GM18861 (cell line): Measurements from ENCODE around the gene HLA-DQA1.
"Not testable (repeated sequence)": the region's sequence is repeated elsewhere in the genome, so short reads cannot be mapped to it uniquely, and the experiment has no call there.

ENCODE experiments used
- ATAC-seq: cut with Tn5 transposase; IDR thresholded peaks from one replicate; pipeline ENCODE4 v1.9.1; 2021; ENCODE audit not compliant: unreplicated experiment

HLA-DQA1 gene

DNA sequence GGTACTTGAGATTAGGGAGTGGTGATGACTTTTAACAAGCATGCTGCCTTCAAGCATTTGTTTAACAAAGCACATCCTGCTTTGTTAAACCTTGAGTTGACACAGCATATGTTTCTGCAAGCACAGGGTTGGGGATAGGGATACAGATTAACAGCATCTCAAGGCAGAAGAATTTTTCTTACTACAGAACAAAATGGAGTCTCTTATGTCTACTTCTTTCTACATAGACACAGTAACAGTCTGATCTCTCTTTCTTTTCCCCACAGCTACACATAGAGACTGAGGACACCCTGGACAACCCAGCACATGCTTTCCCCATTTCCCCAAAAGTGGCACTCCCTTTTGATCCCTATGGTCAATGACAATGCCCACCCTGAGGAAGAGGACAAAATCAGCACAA is 20.6 kb downstream of the HLA-DQA1 start:
- not testable (repeated sequence) for ATAC-seq

DNA sequence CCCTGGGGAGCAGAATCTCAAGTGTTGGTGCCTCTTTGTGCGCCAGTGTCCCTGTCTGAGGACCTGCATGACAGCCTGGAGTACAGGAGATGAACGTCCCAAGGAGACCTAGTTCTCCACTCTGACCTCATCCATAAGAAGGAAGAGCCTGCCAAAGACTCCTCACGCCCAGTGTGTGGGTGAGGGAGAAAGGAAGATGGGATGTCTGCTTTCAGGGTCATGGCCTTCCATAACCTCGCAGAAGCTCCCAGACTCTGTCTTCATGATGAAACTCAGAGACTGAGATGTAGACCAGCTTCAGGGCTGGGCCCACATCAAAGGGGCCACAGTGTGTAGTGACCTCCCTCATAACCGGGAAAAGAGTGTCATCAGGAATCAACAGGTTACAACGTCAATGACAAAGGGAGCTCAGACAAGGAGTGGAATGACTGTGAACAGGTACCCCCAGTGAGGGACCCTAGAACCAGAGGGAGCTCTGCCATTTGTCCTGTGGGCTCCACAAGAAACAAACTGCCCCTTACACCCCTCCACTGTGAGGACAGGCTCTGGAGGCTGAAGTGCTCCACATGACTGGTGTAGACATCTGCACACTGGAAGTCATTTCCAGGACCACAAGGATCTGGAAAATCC is 21.2 kb downstream of the HLA-DQA1 start:
- no peak for ATAC-seq

DNA sequence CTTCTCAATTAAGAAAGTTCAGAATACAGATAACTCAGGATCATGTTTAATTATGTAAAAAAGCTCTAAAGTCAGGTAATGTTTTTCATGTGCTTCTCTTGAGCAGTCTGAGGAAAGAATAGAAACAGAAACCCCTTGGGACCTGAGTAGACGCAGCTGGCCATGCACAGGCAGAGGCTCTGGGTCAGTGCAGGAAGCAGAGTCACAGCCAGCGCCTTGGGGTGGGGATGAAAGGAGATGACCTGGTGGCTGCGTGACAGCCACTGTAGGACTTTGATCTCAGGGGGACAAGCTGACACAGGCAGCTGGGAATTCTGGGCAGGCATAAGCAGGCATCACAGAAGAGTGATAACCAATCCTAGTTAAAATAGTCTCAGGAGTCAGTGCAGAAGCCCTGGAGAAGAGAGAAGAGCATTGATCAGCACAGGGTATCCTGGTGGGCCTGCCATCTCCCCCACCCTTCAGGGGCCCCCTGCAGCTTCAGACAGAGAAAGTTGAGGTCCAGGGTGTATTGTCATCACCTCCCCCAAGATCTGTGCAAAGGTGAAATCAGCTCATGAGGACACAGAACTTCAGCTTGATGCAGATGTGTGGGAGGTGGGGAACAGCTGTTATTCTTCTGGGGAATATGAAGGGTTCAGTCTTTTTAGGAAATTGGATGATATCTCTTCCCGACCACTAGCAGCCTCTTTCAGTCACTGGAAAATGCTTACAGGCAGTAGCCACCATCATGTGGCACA is 22.8 kb downstream of the HLA-DQA1 start:
- no peak for ATAC-seq

DNA sequence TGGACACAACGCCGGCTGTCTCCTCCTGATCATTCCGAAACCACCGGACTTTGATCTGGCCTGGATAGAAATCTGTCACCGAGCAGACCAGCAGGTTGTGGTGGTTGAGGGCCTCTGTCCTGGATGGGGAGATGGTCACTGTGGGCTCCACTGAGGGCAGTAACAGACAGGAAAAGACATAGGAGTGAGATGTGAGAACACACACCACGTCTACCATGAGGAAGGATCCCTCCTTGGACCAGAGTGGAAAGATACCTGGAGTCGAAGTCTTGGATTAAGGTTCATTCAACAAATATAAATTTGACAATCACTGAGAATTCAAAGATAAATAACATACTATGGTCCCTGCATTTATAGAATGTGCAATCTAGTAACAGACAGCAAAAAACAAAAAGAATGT is 24.9 kb downstream of the HLA-DQA1 start:
- no peak for ATAC-seq

DNA sequence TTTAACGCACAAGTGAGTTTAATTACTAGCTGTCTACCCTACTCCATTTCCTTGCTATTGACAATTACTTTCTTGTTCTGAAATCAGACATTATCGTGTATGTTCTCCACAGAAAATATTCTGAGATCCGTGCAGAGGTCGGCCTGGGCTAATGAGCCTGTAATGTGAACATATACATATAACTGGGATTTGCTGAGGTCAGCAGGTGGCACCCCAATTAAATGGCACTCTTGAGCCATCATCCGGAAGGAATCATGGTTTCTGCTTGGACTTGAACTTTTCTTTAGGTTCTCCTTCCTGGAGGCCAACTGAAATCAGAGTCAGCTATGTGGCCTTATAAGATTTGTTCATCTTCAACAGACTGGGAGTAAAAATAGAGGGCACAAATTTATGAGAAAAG is 25.6 kb downstream of the HLA-DQA1 start:
- no peak for ATAC-seq

DNA sequence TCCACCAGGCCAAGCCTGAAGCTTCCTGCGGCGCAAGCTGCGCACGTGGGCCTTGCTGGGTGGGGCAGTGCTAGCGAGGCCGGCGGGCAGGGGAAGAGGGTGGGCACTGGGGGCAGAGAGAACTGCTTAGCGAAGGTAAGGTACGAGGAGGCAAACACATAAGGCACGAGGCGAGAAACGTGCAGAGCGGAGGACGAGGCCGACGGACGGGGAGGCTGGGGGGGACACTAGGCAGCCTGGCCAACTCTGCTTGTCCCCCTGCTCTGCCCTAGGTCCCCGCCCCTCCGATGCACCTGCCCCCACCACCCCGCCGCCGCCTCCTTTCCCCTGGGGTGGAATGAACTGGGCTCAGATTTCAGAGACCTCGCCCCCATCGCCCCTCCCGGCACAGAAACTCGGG is 27.1 kb downstream of the HLA-DQA1 start:
- ATAC-seq, result no peak

DNA sequence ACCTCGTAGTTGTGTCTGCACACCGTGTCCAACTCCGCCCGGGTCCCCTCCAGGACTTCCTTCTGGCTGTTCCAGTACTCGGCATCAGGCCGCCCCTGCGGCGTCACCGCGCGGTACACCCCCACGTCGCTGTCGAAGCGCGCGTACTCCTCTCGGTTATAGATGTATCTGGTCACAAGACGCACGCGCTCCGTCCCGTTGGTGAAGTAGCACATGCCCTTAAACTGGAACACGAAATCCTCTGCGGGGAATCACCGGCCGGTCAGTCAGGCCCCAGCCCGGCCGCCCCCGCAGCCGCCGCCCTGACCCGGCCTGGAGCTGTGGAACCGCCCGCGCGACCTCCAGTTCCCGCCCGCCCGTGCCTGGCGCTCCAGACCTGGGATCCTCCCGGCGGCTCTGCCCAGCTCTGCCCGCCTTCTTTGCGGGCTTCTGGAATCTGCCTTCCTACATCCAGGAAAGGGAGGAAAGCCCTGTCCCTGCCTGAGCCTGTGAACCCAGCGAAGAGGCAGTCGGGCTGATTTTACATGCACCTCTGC is 27.7 kb downstream of the HLA-DQA1 start:
- no peak for ATAC-seq

DNA sequence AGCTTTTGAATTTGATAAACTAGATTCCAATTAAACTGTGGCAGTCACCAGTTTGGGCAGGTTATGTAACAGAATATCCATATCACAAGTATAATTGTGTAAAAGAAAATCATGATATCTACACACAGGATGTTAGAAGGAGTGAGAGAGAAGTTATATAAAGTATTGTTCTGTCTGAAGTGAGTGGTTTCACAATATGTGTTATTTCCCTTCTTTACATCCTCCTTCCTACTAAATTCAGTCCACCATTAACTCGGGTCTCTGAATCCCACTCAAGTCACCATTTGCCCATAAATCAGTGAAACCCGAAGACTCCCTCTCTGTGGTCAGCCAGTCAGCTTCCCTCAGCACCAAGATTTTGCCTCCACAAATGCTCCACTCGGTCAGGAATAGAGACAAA is 28.5 kb downstream of the HLA-DQA1 start:
- ATAC-seq, result no peak

DNA sequence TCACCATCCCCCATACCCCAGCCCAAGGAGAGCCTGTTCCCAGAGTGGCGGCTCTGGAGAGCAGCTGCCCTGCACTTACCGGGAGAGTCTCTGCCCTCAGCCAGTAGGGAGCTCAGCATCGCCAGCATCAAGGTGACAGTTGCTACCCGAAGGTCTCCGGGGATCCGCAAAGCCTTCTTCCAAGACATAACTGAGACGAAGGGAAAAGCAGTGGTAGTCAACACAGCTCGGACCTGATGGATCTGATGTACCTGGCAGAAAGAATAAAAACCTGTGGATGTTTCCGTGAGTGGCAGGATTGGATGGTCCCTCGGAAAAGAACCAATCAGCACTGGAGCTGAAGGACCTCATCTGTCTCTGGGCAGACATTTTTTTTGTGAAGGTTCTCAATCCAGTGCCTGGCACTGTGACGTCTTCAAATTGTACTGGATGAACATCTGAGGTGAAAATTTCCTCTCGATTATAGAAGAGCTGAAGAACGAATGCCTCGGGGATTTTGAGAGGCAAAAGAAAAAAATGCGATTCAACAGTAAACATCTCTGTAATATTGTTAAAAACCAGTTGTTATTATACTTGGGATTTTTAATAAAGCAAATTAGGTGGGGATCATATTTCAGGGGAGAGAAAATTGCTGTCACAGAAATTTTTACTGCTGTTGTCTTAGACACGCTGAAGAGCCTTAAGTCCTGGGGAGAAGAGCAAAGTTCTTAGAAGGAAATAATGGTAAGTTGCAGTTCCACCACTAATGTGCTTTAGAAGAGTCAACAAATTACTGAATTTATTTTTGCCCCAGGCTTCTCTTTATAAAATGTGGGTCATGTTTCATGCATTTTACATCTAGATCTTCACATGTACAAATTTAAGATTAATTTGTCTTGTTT is 29.5 kb downstream of the HLA-DQA1 start, which contains the start of gene HLA-DQB1:
TSS of gene HLA-DQB1 (minus strand) at position 238 of the 881 bp plus-strand sequence. CDS start at position 188, 50 bp downstream.
- peak; percentile 56 for ATAC-seq

DNA sequence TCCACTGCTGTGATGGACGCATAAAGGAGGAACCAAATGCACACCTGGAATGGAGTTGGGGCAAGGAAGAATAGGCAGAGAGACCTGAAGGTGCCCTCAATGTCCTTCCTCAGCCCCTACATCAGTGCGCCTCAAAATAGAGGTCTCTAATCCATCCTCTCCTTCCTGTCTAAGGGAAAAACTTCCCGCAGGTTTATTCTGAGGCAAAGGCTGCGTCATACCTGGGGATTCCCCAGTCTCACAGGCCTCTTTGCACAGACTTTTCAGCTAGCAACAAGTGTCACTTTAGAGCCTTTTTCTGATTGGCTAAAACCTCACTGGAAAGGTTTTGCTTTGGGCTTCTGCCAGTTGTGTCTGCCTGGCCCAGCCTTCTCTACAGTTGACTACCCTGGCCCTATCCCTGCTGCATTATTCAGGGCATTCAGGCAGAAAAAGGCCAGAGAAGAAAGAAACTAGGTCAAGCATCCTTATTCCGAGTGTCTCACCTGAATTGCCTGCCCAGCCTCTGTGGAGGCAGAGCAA is 31.1 kb downstream of the HLA-DQA1 start:
- ATAC-seq, result peak; percentile 66

DNA sequence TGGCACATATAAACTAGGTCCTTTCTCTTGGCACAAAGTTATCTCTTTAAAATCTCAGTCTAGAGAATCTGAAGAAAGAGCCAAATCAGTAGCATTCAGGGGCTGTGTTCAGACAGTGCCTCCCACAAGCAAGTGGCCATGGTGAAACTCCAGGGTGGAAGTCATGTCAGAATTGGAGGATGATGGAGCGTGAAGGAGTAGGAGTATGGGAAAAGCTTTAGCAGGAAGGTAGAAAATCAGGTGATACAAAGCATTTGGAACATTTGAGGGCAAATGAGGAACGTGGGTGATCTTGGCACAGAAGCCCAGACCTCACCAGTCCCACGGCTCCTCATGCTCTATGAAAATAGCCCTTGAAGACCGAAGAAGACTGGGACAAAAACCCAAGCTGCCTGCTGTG is 32.0 kb downstream of the HLA-DQA1 start:
- no peak for ATAC-seq

DNA sequence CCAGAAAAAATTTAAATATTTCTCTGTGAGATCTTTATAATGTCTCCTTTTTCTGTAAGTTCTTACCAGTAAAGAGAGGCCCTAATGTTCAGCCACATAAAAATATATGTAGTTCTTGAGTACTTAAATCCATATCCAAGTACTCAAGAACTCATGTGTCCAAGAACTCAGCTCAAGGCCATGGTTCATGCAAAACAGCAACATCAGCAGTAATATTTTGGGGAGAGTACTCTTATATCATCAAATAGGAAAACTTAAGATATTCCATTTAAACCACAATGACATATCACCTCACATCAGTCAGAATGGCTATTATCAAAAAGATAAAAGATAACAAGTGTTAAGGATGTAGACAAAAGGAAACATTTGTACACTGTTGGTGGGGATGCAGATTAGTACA is 32.7 kb downstream of the HLA-DQA1 start:
- ATAC-seq, result no peak

DNA sequence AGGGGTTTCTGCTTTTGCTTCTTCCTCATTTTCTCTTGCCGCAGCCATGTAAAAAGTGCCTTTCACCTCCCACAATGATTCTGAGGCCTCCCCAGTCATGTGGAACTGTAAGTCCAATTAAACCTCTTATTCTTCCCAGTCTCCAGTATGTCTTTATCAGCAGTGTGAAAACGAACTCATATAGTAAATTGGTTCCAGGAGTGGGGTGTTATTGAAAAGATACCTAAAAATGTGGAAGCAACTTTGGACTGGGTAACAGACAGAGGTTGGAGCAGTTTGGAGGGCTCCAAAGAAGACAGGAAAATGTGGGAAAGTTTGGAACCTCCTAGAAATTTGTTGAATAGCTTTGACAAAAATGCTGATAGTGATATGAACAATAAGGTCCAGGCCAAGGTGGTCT is 34.7 kb downstream of the HLA-DQA1 start:
- ATAC-seq, result not testable (repeated sequence)

DNA sequence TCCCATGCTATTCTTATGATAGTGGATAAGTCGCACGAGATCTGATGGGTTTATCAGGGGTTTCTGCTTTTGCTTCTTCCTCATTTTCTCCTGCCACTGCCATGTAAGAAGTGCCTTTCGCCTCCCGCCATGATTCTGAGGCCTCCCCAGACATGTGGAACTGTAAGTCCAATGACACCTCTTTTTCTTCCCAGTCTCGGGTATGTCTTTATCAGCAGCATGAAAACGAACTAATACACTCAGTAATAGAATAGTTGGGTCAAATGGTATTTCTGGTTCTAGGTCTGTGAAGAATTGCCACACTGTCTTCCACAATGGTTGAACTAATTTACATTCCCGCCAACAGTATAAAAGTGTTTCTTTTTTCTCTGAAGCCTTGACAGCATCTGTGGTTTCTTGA is 36.9 kb downstream of the HLA-DQA1 start:
- ATAC-seq, result not testable (repeated sequence)

DNA sequence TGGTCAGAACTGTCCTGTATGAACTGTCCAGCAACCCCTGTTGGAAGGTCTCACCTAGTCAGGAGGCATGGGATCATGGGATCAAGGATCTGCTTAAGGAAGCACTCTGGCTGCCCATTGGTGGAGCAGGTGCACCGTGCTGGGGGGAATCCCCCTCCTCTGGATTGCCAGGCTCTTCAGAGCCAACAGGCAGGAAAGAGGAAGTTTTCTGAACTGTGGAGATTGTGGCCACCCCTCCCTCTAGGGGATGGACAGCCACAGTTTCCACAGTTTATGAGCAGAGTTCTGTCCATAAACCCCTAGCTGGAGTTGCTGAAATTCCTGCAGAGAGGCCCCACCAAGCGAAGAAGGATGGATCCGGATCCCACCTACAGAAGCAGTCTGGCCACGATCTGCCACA is 42.3 kb downstream of the HLA-DQA1 start:
- ATAC-seq, result no peak

DNA sequence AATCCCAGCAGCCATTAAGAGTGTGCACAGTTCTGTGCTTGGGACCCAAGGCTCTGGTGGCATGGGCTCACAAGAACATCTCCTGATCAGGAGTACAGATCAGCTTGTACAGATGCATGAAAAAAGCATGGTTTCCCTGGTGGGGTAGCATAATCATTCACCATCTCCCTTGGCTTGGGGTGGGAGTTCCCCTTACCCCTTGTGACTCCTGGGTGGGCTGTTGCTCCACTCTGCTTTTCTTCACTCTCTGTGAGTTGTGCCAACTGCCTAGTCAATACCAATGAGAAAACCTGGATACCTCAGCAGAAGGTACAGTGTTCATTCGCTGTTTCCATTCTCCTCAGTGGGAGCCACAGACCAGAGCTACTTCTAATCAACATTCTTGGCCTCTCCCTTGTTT is 42.8 kb downstream of the HLA-DQA1 start:
- no peak for ATAC-seq

DNA sequence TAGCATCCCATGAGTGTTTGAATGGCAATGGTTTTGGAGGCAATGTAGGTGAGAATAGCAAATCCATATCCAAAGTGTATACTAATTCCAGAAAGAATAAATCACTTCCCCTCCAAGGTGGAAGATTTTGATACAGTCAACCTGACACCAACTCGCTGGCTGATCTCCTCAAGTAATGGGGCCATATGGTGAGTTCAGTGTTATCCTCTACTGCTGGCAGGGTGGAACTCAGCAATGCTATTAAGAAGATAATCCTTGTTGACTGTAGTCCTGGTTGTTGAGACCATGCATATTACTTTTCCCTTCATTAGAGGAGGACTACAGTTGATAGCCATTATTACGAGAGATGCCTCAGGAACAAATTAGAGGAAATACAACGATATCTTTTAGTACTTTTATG is 47.0 kb downstream of the HLA-DQA1 start:
- ATAC-seq, result no peak

DNA sequence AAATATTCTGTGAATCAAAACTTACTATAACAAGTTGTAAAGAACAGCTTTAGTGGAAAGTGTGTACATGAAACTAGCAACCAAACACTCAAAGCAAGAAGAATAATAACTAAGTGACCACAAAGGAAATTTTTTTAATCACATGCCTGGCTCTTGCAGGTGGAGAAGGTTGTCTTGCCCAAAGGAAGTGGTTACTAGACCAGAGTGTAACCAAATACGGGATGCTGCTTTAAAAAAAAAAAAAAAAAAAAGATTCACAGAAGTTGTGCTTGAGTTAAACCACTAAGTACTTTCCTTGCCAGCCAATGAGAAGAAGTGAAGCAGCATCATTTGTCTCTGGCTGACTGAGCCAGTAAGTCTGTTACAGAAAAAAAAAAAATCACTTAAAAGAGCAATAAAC is 48.4 kb downstream of the HLA-DQA1 start:
- peak; percentile 63 for ATAC-seq

DNA sequence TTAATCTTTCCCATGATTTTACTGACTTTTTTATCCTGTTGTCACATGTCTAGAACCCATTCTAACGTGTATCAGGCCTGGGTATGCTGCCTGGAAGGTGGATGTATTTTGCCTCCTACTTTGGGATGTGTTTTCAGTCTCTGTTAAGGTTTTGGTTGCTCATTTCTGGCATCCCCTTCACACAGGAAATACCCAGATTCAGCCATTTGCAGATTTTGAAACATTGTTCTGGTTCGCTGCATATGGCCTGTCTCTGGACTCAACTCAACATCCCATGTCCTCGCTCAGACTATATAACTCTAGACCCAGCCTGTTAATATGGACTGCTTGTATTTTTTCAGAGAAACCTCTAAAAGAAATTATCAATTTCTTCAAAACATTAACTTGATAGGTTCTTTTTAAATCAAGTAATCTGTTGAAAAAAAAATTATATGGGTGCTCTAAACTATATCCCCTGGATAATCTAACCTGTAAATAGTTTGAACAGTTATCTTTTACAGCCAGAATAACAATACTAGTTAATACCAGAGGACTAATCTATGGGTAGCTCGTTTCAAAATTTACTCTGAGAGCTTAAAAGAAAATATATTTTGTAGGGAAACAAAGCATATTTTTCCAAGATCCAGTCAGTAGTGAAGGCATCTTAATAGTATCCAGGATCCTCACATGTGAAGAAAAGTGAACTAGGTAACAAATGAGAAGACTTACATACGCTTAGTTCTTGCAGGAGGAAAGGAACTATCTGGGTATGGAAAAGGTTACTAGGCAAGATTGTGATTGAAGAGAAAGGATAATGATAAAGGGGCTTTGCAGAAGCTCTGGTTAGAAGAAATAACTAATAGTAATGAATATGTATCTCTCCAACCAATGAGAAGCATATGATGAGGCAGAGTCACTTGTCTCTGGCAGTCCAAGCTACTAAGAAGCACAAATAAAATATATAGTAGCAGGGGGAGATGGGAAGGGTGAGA is 52.6 kb downstream of the HLA-DQA1 start:
- no peak for ATAC-seq

DNA sequence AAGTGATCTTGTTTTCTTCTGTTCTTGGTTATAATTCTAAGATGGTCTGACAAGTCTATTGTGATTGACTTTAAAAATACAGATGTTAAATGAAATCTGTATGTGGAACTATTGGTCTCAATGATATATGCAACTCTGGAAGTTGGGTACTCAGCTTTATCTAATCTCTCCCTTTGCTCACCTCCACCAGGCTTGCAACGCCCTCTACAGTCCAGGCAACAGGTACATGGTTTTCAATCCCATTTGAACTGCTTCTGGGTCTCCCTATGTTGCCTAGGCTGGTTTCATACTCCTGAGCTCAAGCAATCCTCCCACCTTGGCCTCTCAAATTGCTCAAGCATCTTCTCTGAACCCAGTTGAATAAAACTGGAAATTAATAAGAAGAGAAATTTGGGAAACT is 54.8 kb downstream of the HLA-DQA1 start:
- no peak for ATAC-seq
